Hepatocyte (in vitro differentiated cells): ENCODE data around the gene RER1. TPM values are rescaled to one million over a fixed set of nuclear protein-coding genes. Genes with fewer than 3 reads are reported as not detected.

Experiments used
- DNase-seq: peaks from one replicate; pipeline ENCODE4 v3.0.0-alpha.2; 2016; ENCODE audit warnings: low spot score
- H2AFZ ChIP-seq: fragments of 200-600 bp; sonication (generic); 2 replicates; pipeline ENCODE4 v1.6.0; 2016; ENCODE audit warnings: antibody characterized with exemption, mild to moderate bottlenecking
- H3K27ac ChIP-seq: fragments of 200-600 bp; sonication (generic); 2 replicates; pipeline ENCODE4 v1.5.1; 2016; ENCODE audit warnings: mild to moderate bottlenecking
- H3K27me3 ChIP-seq: fragments of 200-600 bp; sonication (generic); 2 replicates; pipeline ENCODE4 v1.6.1; 2016
- H3K36me3 ChIP-seq: fragments of 200-600 bp; sonication (generic); replicated peaks from 2 replicates; pipeline ENCODE4 v1.5.1; 2016; ENCODE audit warnings: low read depth; ENCODE audit not compliant: insufficient read depth
- H3K4me1 ChIP-seq: fragments of 200-600 bp; sonication (generic); 2 replicates; pipeline ENCODE4 v1.5.1; 2016; ENCODE audit warnings: mild to moderate bottlenecking, moderate library complexity; ENCODE audit not compliant: insufficient read depth
- H3K4me2 ChIP-seq: fragments of 200-600 bp; sonication (generic); 2 replicates; pipeline ENCODE4 v1.6.0; 2016
- H3K4me3 ChIP-seq: fragments of 200-600 bp; sonication (generic); 2 replicates; pipeline ENCODE4 v1.5.1; 2016; ENCODE audit warnings: mild to moderate bottlenecking
- H3K79me2 ChIP-seq: fragments of 200-600 bp; sonication (generic); 2 replicates; pipeline ENCODE4 v1.6.0; 2017; ENCODE audit warnings: mild to moderate bottlenecking
- H3K9me2 ChIP-seq: fragments of 200-600 bp; sonication (generic); replicated peaks from 2 replicates; pipeline ENCODE4 v1.6.0; 2017; ENCODE audit warnings: mild to moderate bottlenecking; ENCODE audit not compliant: insufficient read depth
- H3K9me3 ChIP-seq: fragments of 200-600 bp; sonication (generic); 2 replicates; pipeline ENCODE4 v1.5.1; 2016; ENCODE audit warnings: low read depth, mild to moderate bottlenecking
- H4K20me1 ChIP-seq: fragments of 200-600 bp; sonication (generic); 2 replicates; pipeline ENCODE4 v1.6.0; 2016; ENCODE audit warnings: mild to moderate bottlenecking; ENCODE audit not compliant: insufficient read depth, poor library complexity, severe bottlenecking
- EZH2 ChIP-seq: fragments of 200-600 bp; sonication (generic); IDR thresholded peaks from 2 replicates; pipeline ENCODE4 v1.6.1; 2016; ENCODE audit warnings: antibody characterized with exemption, mild to moderate bottlenecking, borderline replicate concordance
- EZH2phosphoT487 ChIP-seq: fragments of 200-600 bp; sonication (generic); IDR thresholded peaks from one replicate; pipeline ENCODE4 v1.6.1; 2018; ENCODE audit warnings: antibody characterized with exemption, mild to moderate bottlenecking, low read depth, moderate library complexity; ENCODE audit not compliant: unreplicated experiment, severe bottlenecking
- WGBS: methylation state at CpG from one replicate; pipeline ENCODE4 v1.1.6; 2016; ENCODE audit warnings: low lambda C conversion rate; ENCODE audit errors: missing lambda C conversion rate; 5-methylcytosine and 5-hydroxymethylcytosine counted together
- polyA plus RNA-seq: library from polyadenylated mRNA; unstranded; fragments of >200 nt; fragmentation: Nextera tagmentation; extraction: Ambion mirVana; gene quantifications from 2 replicates; pipeline ENCODE4 v1.2.1, GENCODE V29; 2016
- total RNA-seq: library from RNA; depleted of rRNA; stranded (reverse); fragments of >200 nt; gene quantifications from 2 replicates; pipeline ENCODE4 v1.2.3, GENCODE V29; 2014
- TF ChIP-seq, protein P1 (sequence below): fragments of 200-600 bp; sonication (generic); IDR thresholded peaks from 2 replicates; pipeline ENCODE4 v1.5.1; 2016; ENCODE audit warnings: antibody characterized with exemption, mild to moderate bottlenecking; ENCODE audit not compliant: poor library complexity

The RER1 gene
- total and polyA plus RNA-seq, 2 experiments from 2014 or later: 123 to 237 TPM

DNA sequence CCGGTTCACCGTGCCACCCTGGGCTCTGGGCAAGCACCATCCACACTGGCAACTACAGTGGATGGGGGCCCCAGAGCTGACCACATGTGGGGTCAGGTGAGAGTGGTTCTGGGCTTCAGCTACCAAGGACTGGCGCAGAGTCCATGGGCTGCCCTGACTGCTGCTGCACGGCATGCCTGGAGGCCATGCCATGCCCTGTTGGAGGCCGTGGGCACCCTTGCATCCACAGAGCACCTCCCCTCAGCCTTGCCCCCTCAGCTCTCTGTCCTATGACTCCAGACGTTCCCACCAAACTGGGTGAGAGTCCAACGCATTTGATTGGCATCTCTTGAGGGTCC is 15.7 kb upstream of the RER1 start:
- Histone ChIP-seq H4K20me1 (no peaks in the 10 kb centered on the region), H2AFZ (no peak overlapping the region), H3K4me3 (no peak overlapping the region), H3K9me3 (no peaks in the 10 kb centered on the region), H3K36me3 (no peaks in the 10 kb centered on the region), H3K4me2 (no peak overlapping the region), H3K9me2 (no peaks in the 10 kb centered on the region), H3K4me1 (no peaks in the 10 kb centered on the region), H3K27ac (no peak overlapping the region), H3K27me3 (no peaks in the 10 kb centered on the region), H3K79me2 (no peaks in the 10 kb centered on the region)
- no peak for DNase-seq
- TF ChIP-seq, protein P1, sequence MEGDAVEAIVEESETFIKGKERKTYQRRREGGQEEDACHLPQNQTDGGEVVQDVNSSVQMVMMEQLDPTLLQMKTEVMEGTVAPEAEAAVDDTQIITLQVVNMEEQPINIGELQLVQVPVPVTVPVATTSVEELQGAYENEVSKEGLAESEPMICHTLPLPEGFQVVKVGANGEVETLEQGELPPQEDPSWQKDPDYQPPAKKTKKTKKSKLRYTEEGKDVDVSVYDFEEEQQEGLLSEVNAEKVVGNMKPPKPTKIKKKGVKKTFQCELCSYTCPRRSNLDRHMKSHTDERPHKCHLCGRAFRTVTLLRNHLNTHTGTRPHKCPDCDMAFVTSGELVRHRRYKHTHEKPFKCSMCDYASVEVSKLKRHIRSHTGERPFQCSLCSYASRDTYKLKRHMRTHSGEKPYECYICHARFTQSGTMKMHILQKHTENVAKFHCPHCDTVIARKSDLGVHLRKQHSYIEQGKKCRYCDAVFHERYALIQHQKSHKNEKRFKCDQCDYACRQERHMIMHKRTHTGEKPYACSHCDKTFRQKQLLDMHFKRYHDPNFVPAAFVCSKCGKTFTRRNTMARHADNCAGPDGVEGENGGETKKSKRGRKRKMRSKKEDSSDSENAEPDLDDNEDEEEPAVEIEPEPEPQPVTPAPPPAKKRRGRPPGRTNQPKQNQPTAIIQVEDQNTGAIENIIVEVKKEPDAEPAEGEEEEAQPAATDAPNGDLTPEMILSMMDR: no peak
- TF ChIP-seq EZH2phosphoT487 (no peak), EZH2 (no peak)
- 95% methylated on average over 7 of the region's 7 CpGs for WGBS

DNA sequence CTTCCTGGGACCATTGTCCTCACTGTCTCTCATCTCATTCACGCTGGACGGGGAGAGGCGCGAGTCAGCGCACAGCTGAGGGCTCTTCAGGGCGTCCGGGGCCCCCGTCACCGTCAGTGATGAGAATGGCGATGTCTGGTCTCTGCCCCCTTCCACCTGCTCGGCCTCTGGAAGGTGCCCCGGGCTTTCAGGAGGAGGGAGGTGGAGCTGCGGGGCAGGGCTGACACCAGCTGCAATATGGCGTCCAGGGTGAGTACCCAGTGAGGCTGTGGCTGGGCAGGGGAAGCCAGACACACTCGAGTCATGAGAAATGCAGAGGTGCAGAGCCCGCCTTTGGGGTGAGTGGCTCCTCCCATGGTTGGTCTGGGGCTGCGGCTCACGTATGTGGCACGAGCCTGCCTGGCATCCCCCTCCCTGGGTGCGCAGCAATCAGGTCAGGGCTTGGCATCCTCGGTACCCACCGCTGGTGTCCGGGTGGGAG is 15.3 kb upstream of the RER1 start:
- no peak for DNase-seq
- no peaks in the 10 kb centered on the region for H3K9me2 ChIP-seq
- no peaks in the 10 kb centered on the region for H3K79me2 ChIP-seq
- H3K4me2 ChIP-seq: no peak overlapping the region
- TF ChIP-seq EZH2phosphoT487 (no peak), EZH2 (no peak)
- TF ChIP-seq, protein P1: no peak
- no peaks in the 10 kb centered on the region for H3K27me3 ChIP-seq
- H3K9me3 ChIP-seq: no peaks in the 10 kb centered on the region
- H4K20me1 ChIP-seq: no peaks in the 10 kb centered on the region
- no peak overlapping the region for H3K4me3 ChIP-seq
- H3K4me1 ChIP-seq: no peaks in the 10 kb centered on the region
- H3K27ac ChIP-seq: no peak overlapping the region
- WGBS: 93% methylated on average over 23 of the region's 23 CpGs
- H3K36me3 ChIP-seq: no peaks in the 10 kb centered on the region
- H2AFZ ChIP-seq: no peak overlapping the region

DNA sequence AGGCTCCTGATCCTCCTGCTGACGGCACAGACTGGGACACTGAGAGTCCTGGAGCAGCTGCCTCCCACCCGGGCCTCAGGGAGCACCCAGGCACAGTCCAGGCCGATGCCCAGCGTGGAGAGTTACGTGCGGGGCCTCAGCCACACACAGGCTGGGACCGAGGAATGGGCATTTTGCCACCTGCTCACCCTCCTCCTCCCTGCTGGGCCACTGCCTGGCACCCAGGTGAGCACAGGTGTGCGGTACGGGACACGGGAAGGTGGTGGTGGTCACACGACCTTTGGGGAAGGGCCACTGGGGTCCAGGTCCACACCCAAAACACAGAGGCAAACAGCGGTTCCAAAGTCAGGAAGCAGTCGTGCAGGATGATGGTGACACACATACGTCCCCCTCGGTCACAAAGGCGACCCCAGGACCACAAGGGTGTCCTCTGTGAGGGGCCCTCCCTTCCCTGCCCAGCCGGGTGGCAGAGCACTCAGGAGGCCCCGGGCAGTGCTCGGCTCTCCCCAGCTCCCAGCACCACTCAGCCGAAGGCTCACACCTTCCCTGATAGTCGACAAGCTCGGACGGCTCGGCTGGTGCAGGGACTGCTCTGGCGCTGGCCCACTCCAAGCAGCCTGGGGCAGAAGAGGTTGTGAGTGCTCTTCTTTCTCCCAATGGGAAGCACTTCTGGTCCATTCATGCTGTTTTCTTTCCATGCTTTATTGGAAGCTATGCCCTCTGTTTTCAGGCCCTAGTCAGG is 14.5 kb upstream of the RER1 start:
- Histone ChIP-seq H3K4me1 (no peaks in the 10 kb centered on the region), H2AFZ (no peak overlapping the region), H3K4me2 (no peak overlapping the region), H3K27ac (no peak overlapping the region), H4K20me1 (no peaks in the 10 kb centered on the region), H3K9me2 (no peaks in the 10 kb centered on the region), H3K4me3 (no peak overlapping the region), H3K79me2 (no peaks in the 10 kb centered on the region), H3K36me3 (no peaks in the 10 kb centered on the region), H3K27me3 (no peaks in the 10 kb centered on the region), H3K9me3 (no peaks in the 10 kb centered on the region)
- DNase-seq: no peak
- TF ChIP-seq, protein P1: no peak
- no peak for TF ChIP-seq EZH2phosphoT487
- TF ChIP-seq EZH2: no peak
- 87% methylated on average over 25 of the region's 25 CpGs for WGBS
